22Rv1 (cell line): ENCODE measurements around the gene SFXN4.

Source experiments
- ZFX ChIP-seq: fragments of 450-650 bp; IDR thresholded peaks from 2 replicates; pipeline ENCODE4 v1.6.1; 2017; ENCODE audit warnings: antibody characterized with exemption, borderline replicate concordance
- TF ChIP-seq, protein P1 (sequence below): fragments of 450-650 bp; IDR thresholded peaks from 2 replicates; pipeline ENCODE4 v1.5.1; 2017; ENCODE audit warnings: mild to moderate bottlenecking

GRCh38 chr10:119149157-119149556 lies 16.4 kb downstream of the SFXN4 start:
- TF ChIP-seq, protein P1, sequence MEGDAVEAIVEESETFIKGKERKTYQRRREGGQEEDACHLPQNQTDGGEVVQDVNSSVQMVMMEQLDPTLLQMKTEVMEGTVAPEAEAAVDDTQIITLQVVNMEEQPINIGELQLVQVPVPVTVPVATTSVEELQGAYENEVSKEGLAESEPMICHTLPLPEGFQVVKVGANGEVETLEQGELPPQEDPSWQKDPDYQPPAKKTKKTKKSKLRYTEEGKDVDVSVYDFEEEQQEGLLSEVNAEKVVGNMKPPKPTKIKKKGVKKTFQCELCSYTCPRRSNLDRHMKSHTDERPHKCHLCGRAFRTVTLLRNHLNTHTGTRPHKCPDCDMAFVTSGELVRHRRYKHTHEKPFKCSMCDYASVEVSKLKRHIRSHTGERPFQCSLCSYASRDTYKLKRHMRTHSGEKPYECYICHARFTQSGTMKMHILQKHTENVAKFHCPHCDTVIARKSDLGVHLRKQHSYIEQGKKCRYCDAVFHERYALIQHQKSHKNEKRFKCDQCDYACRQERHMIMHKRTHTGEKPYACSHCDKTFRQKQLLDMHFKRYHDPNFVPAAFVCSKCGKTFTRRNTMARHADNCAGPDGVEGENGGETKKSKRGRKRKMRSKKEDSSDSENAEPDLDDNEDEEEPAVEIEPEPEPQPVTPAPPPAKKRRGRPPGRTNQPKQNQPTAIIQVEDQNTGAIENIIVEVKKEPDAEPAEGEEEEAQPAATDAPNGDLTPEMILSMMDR, result no peak
- no peak for TF ChIP-seq ZFX
